ENCODE data around the gene DNPH1.

DNA sequence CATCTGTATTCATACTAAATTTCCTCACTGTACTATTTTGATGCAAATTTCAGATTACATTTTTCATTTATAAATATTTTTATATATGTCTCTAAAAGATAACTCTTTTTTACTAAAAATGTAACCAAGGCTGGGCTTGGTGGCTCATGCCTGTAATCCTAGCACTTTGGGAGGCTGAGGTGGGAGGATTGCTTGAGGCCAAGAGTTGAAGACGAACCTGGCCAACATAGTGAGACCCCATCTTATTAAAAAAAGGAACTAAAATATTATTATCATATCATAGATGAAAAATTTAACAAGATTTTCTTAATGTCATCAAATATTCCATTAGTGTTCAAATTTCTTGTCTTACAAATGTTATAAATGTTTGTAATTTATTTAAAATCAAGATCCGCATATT, 6.6 kb upstream of the DNPH1 start:
- no peak for TF ChIP-seq POLR2A (IDR thresholded peaks at IDR 0.05)
- TF ChIP-seq, protein P1, sequence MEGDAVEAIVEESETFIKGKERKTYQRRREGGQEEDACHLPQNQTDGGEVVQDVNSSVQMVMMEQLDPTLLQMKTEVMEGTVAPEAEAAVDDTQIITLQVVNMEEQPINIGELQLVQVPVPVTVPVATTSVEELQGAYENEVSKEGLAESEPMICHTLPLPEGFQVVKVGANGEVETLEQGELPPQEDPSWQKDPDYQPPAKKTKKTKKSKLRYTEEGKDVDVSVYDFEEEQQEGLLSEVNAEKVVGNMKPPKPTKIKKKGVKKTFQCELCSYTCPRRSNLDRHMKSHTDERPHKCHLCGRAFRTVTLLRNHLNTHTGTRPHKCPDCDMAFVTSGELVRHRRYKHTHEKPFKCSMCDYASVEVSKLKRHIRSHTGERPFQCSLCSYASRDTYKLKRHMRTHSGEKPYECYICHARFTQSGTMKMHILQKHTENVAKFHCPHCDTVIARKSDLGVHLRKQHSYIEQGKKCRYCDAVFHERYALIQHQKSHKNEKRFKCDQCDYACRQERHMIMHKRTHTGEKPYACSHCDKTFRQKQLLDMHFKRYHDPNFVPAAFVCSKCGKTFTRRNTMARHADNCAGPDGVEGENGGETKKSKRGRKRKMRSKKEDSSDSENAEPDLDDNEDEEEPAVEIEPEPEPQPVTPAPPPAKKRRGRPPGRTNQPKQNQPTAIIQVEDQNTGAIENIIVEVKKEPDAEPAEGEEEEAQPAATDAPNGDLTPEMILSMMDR (IDR thresholded peaks at IDR 0.05), result no peak
- TF ChIP-seq EP300 (IDR thresholded peaks at IDR 0.05), result no peak
